OCI-LY7 (cell line): ENCODE results near the gene GPX3. TPM values are rescaled to one million over a fixed set of nuclear protein-coding genes. Genes with fewer than 3 reads are reported as not detected.

ENCODE experiments used
- BruUV-seq: library from RNA; stranded (reverse); fragments of 400-500 nt; replicated peaks from 2 replicates; lab custom pipeline; 2021; lab: Mats Ljungman, UMichigan
- CTCF ChIA-PET: fragments of 300-600 bp; sonication (Branson Sonifier 250); formaldehyde crosslinking; loops from one replicate; lab custom pipeline; 2022; ENCODE audit warnings: antibody characterized with exemption; ENCODE audit not compliant: unreplicated experiment; lab: Charles Lee
- POLR2A ChIA-PET: fragments of 300-600 bp; sonication (Branson Sonifier 250); formaldehyde crosslinking; loops from one replicate; lab custom pipeline; 2022; ENCODE audit warnings: antibody characterized with exemption; lab: Charles Lee
- DNase-seq: peaks from one replicate; pipeline ENCODE4 v3.0.0-alpha.2; 2015; ENCODE audit warnings: low spot score
- H2AFZ ChIP-seq: fragments of 200-600 bp; sonication (generic), shearing (Covaris generic); 2 replicates; pipeline ENCODE4 v1.6.1; 2014; ENCODE audit warnings: mild to moderate bottlenecking, antibody characterized with exemption, low read length, moderate library complexity
- H3K27ac ChIP-seq: fragments of 200-600 bp; sonication (generic); 2 replicates; pipeline ENCODE4 v1.5.1; 2014; ENCODE audit warnings: mixed run types, low read depth, mild to moderate bottlenecking, moderate library complexity, low read length, inconsistent platforms; ENCODE audit not compliant: poor library complexity, severe bottlenecking
- H3K36me3 ChIP-seq: fragments of 200-600 bp; sonication (generic); 2 replicates; pipeline ENCODE4 v1.6.1; 2014; ENCODE audit warnings: mild to moderate bottlenecking, antibody characterized with exemption, low read length, moderate library complexity, mixed read lengths; ENCODE audit not compliant: insufficient read depth
- H3K4me1 ChIP-seq: fragments of 200-600 bp; sonication (generic); 2 replicates; pipeline ENCODE4 v1.5.1; 2014; ENCODE audit warnings: mild to moderate bottlenecking, low read length; ENCODE audit not compliant: insufficient read depth, poor library complexity, severe bottlenecking
- H3K4me2 ChIP-seq: fragments of 200-600 bp; sonication (generic); 2 replicates; pipeline ENCODE4 v1.6.1; 2014; ENCODE audit warnings: mild to moderate bottlenecking, low read length
- H3K4me3 ChIP-seq: fragments of 200-600 bp; sonication (generic); 2 replicates; pipeline ENCODE4 v1.5.1; 2014; ENCODE audit warnings: mild to moderate bottlenecking, low read depth, low read length; ENCODE audit not compliant: poor library complexity, severe bottlenecking
- H3K79me2 ChIP-seq: fragments of 200-600 bp; sonication (generic); 2 replicates; pipeline ENCODE4 v1.6.1; 2016; ENCODE audit warnings: low read depth, mild to moderate bottlenecking, low read length, moderate library complexity, mixed read lengths; ENCODE audit not compliant: insufficient read depth
- H3K9me2 ChIP-seq: fragments of 200-600 bp; sonication (generic); 2 replicates; pipeline ENCODE4 v1.6.1; 2016; ENCODE audit warnings: mild to moderate bottlenecking, low read length, mixed read lengths; ENCODE audit not compliant: insufficient read depth
- H3K9me3 ChIP-seq: fragments of 200-600 bp; sonication (generic); 2 replicates; pipeline ENCODE4 v1.6.1; 2014; ENCODE audit warnings: mild to moderate bottlenecking, mixed run types, low read length, mixed read lengths
- H4K20me1 ChIP-seq: fragments of 200-600 bp; sonication (generic); 2 replicates; pipeline ENCODE4 v1.6.1; 2014; ENCODE audit warnings: mild to moderate bottlenecking, antibody characterized with exemption, low read length, moderate library complexity, mixed read lengths; ENCODE audit not compliant: insufficient read depth
- EZH2phosphoT487 ChIP-seq: fragments of 200-600 bp; sonication (generic); IDR thresholded peaks from 2 replicates; pipeline ENCODE4 v1.6.1; 2018; ENCODE audit warnings: low read depth, borderline replicate concordance, mild to moderate bottlenecking, mixed run types, antibody characterized with exemption, low read length, moderate library complexity, mixed read lengths
- intact Hi-C: fragments of 100-400 bp; cut with micrococcal nuclease; formaldehyde crosslinking; loops from one replicate; pipeline ENCODE4 v1.10.0; 2022; ENCODE audit not compliant: unreplicated experiment
- total RNA-seq, 2 experiments: library from RNA; depleted of rRNA in 1 of 2; stranded (reverse); fragments of >200 nt in 1 of 2; shearing (Covaris generic) in 1 of 2; gene quantifications; 2 replicates each; pipeline ENCODE4 v1.2.3, GENCODE V29; 2014 to 2022
- TF ChIP-seq, protein P1 (sequence below): fragments of 200-600 bp; sonication (generic); conservative IDR thresholded peaks from 2 replicates; pipeline ENCODE4 v1.5.1; 2014; ENCODE audit warnings: mild to moderate bottlenecking, antibody characterized with exemption, low read length, moderate library complexity, mixed read lengths

GPX3 gene
- total RNA-seq, 2 experiments from 2014 or later = not detected

DNA sequence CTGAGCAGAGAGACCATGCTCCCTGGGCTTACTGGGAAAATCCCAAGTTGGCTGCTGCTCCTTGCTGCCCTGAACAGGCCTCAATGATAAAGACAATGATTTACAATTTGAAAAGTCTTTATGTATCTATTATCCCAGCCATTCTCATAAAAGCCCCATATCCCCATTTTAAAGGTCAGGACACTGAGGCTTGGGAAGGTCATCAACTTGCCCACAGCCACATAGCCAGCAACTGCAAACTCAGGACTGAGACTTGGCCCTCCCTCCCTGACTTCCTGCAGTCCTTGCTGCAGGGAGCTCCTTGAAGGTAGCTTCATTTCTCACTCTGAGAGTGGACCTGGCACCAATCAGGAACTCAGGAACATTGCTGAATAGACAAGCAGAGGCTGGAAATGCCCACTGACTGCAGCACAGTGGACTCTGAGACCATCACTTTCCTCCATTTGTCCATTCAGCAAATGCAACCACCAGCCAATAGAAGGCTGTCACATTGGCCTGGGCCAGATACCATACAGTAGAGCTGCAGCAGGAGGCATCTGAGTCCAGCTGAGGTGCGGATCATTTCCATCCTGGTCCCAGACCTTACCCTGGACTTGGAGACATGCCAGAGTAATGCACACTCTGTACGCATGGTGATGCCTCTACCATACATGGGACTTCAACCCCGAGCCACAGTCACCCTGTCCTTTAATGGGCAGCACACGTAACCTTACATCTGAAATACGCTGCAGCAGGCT, 42.2 kb downstream of the GPX3 start:
- POLR2A ChIA-PET = interaction anchor here (0.5 to 0.7 kb wide), 3 partner anchors 21 to 129 kb away, joined by 3 to 5 read pairs (median 4); no protein-coding TSS in a partner anchor

DNA sequence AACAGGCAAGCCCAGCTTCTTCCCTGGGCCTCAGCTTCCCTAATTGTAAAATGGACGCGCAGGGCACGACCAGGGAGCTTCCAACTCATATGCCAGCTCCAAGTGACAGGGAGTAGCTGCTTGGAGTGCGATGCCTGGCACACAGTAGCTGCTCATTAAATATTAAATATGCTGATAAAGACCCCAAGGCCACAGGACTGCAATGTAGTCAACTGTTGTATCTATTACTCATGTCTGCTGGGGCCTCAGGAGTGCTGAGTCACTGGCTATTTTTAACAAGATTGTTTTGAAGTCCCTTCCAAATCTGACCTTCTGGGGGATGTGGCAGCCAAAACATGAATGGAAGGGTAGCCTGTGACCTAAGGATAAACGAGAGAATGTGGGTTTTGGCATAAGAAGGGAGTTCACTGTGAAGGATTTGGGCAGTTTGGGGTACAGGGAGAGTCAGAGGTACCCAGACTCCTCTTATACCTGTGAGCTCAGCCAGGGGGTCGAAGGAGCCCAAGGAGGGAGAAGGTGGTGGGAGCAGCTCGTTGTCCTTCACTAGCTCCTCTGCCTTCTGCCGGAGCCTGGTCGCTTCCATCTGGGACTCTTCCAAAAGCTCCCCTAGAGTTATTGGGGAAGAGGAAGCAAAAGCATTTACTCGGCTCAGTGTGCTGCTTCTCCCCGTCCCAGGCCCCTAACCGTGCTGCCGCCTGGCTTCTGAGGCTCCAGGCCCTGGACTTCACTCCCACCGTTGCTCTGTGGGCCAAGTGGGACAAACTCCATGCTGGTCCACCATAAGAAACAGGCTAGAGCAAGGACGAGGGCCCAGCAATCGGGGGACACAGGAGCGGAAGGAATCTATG, 43.0 kb downstream of the GPX3 start:
- H4K20me1 ChIP-seq = no peaks in the 10 kb centered on the region
- H2AFZ ChIP-seq = no peak overlapping the region
- DNase-seq = no peak
- peaks cover 6% of the 10 kb centered on the region; the same call in 1 of the 2 replicates for H3K79me2 ChIP-seq
- H3K36me3 ChIP-seq = peaks cover 65% of the 10 kb centered on the region
- intact Hi-C loops = no loop called here
- ChIA-PET POLR2A (interaction anchor here (0.5 to 0.7 kb wide), 2 partner anchors 22 to 29 kb away, joined by 3 to 4 read pairs; no protein-coding TSS in a partner anchor), CTCF (no interaction called here)
- no peak overlapping the region for H3K4me3 ChIP-seq
- no peaks in the 10 kb centered on the region for H3K9me3 ChIP-seq
- no TSS peak for BruUV-seq
- TF ChIP-seq, protein P1, sequence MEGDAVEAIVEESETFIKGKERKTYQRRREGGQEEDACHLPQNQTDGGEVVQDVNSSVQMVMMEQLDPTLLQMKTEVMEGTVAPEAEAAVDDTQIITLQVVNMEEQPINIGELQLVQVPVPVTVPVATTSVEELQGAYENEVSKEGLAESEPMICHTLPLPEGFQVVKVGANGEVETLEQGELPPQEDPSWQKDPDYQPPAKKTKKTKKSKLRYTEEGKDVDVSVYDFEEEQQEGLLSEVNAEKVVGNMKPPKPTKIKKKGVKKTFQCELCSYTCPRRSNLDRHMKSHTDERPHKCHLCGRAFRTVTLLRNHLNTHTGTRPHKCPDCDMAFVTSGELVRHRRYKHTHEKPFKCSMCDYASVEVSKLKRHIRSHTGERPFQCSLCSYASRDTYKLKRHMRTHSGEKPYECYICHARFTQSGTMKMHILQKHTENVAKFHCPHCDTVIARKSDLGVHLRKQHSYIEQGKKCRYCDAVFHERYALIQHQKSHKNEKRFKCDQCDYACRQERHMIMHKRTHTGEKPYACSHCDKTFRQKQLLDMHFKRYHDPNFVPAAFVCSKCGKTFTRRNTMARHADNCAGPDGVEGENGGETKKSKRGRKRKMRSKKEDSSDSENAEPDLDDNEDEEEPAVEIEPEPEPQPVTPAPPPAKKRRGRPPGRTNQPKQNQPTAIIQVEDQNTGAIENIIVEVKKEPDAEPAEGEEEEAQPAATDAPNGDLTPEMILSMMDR = no peak
- no peak for TF ChIP-seq EZH2phosphoT487
- no peak overlapping the region for H3K4me2 ChIP-seq
- no peak overlapping the region for H3K27ac ChIP-seq
- peaks cover 26% of the 10 kb centered on the region for H3K4me1 ChIP-seq
- no peaks in the 10 kb centered on the region for H3K9me2 ChIP-seq

More for the DNA sequence above, 42.2 kb downstream of the GPX3 start:
- CTCF ChIA-PET = no interaction called here
- Histone ChIP-seq H2AFZ (no peak overlapping the region), H3K79me2 (peaks cover 6% of the 10 kb centered on the region; the same call in 1 of the 2 replicates), H3K27ac (no peak overlapping the region), H3K4me2 (no peak overlapping the region), H3K9me2 (no peaks in the 10 kb centered on the region), H3K4me3 (no peak overlapping the region), H3K36me3 (peaks cover 68% of the 10 kb centered on the region), H3K4me1 (peaks cover 24% of the 10 kb centered on the region), H4K20me1 (no peaks in the 10 kb centered on the region), H3K9me3 (no peaks in the 10 kb centered on the region)
- intact Hi-C loops = no loop called here
- TF ChIP-seq EZH2phosphoT487 = no peak
- TF ChIP-seq, protein P1 = no peak
- BruUV-seq = no TSS peak
- no peak for DNase-seq
